Fibroblast of lung (primary cell): ENCODE results near the gene SFTPB.

Experiments
- CTCF ChIP-seq, 2 donors: IDR thresholded peaks in 1 of 2; conservative IDR thresholded peaks in 1 of 2; 1 replicate in 1 of 2; 2 replicates in 1 of 2; pipeline ENCODE4 v1.5.1; 2011 to 2012; ENCODE audit warnings: low read length in 2 of 2, control low read depth in 1 of 2, inconsistent platforms in 1 of 2, low read depth in 1 of 2, mild to moderate bottlenecking in 1 of 2
- EZH2 ChIP-seq: IDR thresholded peaks from 2 replicates; pipeline ENCODE4 v1.5.1; 2012; ENCODE audit warnings: low read length, control low read depth, mild to moderate bottlenecking; ENCODE audit errors: missing control alignments

DNA sequence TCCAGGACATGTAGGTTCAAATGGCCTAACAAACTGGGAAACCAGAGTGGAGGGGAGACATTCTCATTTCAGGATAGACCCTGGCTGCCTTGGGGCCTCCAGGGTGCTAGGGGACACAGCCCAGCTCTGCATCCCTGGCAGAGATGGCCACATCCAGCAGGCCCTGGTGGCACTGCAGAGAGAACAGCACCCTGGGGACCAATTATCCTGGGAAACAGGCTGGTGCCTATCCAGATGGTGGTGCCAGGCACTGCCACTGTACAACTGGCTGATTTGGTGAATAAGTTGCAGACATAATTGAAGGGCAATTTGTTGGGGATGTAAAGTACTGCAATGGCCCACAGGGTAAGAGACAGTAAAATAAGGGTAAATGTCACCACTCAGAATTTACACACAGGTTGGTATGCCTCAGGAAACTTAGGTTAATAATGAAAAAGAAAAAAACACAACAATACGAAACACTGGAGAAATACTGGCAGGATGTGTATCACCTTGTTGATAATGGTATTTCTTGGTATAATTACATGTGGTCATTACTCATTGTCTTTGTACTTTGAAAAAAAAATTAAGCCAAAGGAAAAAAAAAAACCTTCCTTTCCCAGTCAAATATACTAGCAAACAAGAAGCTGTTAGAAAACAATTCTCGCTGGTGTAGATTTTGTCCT lies 12.8 kb upstream of the SFTPB start:
- TF ChIP-seq CTCF (conservative IDR thresholded peaks at IDR 0.05 in 1 of 2, IDR thresholded peaks at IDR 0.05 in 1 of 2; ENCODE audit: low read depth in 1 of 2, low read length in 2 of 2) (no peak), EZH2 (no peak)
